ENCODE results near the gene SHMT2. TPM values are rescaled to one million over a fixed set of nuclear protein-coding genes. Genes with fewer than 3 reads are reported as not detected.
A peak's percentile ranks its signal among the peaks of the same experiment; 100 is the strongest.

Gene SHMT2
- polyA plus RNA-seq, 3 donors from 2014 or later: 43.1 to 50.8 (median 49.3) TPM

- no peak for DNase-seq
- peaks cover 8 to 10% of the 10 kb centered on the region in 2 donors for H3K4me1 Mint-ChIP-seq
- H3K36me3 Mint-ChIP-seq: peaks cover 0 to 3% (median 0%) of the 10 kb centered on the region in 3 donors
- no peak overlapping the region for H3K27ac Mint-ChIP-seq
- no peaks in the 10 kb centered on the region for H3K9me3 Mint-ChIP-seq
- peaks cover 0 to 6% (median 1%) of the 10 kb centered on the region in 3 donors for H3K27me3 Mint-ChIP-seq (ENCODE audit: low read depth in 3 of 3)
- no peak overlapping the region for H3K4me3 Mint-ChIP-seq
These were observed 38.1 kb upstream of the SHMT2 start for GRCh38 chr12:57191410-57191809.

DNA sequence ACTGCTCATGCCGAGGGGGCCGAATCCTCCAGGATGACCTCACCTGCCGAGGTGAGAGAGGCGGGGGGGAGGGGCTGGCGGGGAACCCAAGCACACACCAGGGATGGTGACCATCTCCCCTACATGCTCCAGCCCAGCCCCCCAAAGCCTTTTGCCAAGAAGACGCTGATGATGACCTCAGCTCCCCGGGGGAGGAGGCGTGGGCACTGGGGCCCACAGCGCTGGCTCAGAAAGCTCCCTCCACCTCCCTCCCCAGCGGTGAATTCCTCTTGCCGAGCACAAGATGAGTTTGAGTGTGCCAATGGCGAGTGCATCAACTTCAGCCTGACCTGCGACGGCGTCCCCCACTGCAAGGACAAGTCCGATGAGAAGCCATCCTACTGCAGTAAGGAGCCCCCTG is 36.6 kb upstream of the SHMT2 start:
- no peak overlapping the region for H3K4me3 Mint-ChIP-seq
- H3K27me3 Mint-ChIP-seq (ENCODE audit: low read depth in 3 of 3): peaks cover 0 to 6% (median 1%) of the 10 kb centered on the region in 3 donors
- no peak overlapping the region for H3K27ac Mint-ChIP-seq
- peaks cover 0 to 4% (median 0%) of the 10 kb centered on the region in 3 donors for H3K36me3 Mint-ChIP-seq
- H3K9me3 Mint-ChIP-seq: no peaks in the 10 kb centered on the region
- H3K4me1 Mint-ChIP-seq: peaks cover 10 to 11% of the 10 kb centered on the region in 2 donors
- no peak for DNase-seq

DNA sequence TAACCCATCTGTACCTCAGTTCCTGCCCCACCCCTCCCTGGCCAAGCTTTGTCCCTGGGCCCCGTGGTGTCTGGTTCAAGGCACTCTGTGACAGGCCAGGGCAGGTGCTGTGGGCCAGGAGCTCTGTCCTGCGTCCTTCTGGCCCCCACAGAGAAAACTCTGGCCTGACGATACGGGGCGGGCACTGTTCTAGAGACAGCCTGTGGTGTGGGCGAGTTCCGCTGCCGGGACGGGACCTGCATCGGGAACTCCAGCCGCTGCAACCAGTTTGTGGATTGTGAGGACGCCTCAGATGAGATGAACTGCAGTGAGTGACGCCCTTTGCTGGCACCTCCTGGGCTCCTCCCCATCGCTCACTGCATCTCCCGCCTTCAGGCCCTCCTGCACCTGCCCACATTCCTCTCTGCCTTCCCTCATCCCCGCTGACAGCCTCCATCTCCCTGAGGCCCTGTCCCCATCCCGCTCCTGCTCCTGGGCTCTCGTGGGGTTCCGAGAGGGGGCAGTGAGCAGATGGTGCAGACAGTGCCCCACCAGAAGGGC is 35.7 kb upstream of the SHMT2 start:
- Mint-ChIP-seq H3K4me3 (no peak overlapping the region), H3K9me3 (no peaks in the 10 kb centered on the region), H3K27me3 (ENCODE audit: low read depth in 3 of 3) (peaks cover 0 to 4% (median 1%) of the 10 kb centered on the region in 3 donors), H3K4me1 (peaks cover 10 to 11% of the 10 kb centered on the region in 2 donors), H3K27ac (no peak overlapping the region), H3K36me3 (peaks cover 0 to 4% (median 0%) of the 10 kb centered on the region in 3 donors)
- no peak for DNase-seq

DNA sequence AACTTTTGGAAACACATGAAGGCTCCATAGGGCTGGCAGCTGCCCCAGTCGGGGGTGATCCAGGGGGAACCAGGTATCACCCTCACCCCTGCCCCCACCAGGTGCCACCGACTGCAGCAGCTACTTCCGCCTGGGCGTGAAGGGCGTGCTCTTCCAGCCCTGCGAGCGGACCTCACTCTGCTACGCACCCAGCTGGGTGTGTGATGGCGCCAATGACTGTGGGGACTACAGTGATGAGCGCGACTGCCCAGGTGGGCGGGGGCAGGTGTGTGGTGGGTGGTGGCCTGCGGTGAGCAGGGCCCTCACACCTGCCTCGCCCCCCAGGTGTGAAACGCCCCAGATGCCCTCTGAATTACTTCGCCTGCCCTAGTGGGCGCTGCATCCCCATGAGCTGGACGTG is 35.3 kb upstream of the SHMT2 start:
- Mint-ChIP-seq H3K4me1 (peaks cover 10 to 11% of the 10 kb centered on the region in 2 donors), H3K36me3 (peaks cover 0 to 4% (median 0%) of the 10 kb centered on the region in 3 donors), H3K4me3 (no peak overlapping the region), H3K27ac (no peak overlapping the region), H3K9me3 (no peaks in the 10 kb centered on the region), H3K27me3 (ENCODE audit: low read depth in 3 of 3) (peaks cover 0 to 4% (median 1%) of the 10 kb centered on the region in 3 donors)
- DNase-seq: no peak

- peaks cover 10 to 11% of the 10 kb centered on the region in 2 donors for H3K4me1 Mint-ChIP-seq
- H3K27me3 Mint-ChIP-seq (ENCODE audit: low read depth in 3 of 3): peaks cover 0 to 4% (median 1%) of the 10 kb centered on the region in 3 donors
- H3K4me3 Mint-ChIP-seq: peak overlapping the region in 1 of 5 donors; percentile 57
- peaks cover 0 to 4% (median 0%) of the 10 kb centered on the region in 3 donors for H3K36me3 Mint-ChIP-seq
- DNase-seq: no peak
- no peak overlapping the region for H3K27ac Mint-ChIP-seq
- H3K9me3 Mint-ChIP-seq: no peaks in the 10 kb centered on the region
These were observed 34.3 kb upstream of the SHMT2 start for GRCh38 chr12:57195186-57195585.

DNA sequence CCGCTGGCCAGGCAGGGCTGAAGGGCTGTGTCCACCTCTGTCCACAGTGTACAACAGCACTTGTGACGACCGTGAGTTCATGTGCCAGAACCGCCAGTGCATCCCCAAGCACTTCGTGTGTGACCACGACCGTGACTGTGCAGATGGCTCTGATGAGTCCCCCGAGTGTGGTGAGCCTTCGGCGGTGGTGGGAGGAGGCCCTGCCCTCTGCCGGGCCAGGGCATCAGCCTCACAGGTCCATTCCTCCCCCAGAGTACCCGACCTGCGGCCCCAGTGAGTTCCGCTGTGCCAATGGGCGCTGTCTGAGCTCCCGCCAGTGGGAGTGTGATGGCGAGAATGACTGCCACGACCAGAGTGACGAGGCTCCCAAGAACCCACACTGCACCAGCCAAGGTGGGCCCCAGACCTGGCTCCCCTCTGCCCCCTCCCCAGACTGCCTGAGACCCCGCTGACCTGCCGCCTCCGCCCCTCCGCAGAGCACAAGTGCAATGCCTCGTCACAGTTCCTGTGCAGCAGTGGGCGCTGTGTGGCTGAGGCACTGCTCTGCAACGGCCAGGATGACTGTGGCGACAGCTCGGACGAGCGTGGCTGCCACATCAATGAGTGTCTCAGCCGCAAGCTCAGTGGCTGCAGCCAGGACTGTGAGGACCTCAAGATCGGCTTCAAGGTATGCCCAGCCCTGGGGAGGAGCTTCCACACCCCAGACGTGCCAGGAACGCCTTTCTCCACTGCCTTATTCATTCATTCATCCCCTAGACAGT is 33.7 kb upstream of the SHMT2 start:
- no peaks in the 10 kb centered on the region for H3K9me3 Mint-ChIP-seq
- peaks cover 0 to 4% (median 0%) of the 10 kb centered on the region in 3 donors for H3K36me3 Mint-ChIP-seq
- H3K27me3 Mint-ChIP-seq (ENCODE audit: low read depth in 3 of 3): peaks cover 0 to 4% (median 1%) of the 10 kb centered on the region in 3 donors
- no peak overlapping the region for H3K27ac Mint-ChIP-seq
- peak; percentile 45 to 47 (median 45) for DNase-seq
- H3K4me3 Mint-ChIP-seq: peak overlapping the region; percentile 24 to 63 (median 50)
- H3K4me1 Mint-ChIP-seq: peaks cover 10 to 11% of the 10 kb centered on the region in 2 donors

GRCh38 chr12:57196439-57196838 is 33.1 kb upstream of the SHMT2 start:
- no peak overlapping the region for H3K27ac Mint-ChIP-seq
- peaks cover 10 to 11% of the 10 kb centered on the region in 2 donors for H3K4me1 Mint-ChIP-seq
- H3K36me3 Mint-ChIP-seq: peaks cover 0 to 4% (median 0%) of the 10 kb centered on the region in 3 donors
- peak overlapping the region in 2 of 5 donors; percentile 50 to 63 for H3K4me3 Mint-ChIP-seq
- DNase-seq: no peak
- H3K9me3 Mint-ChIP-seq: no peaks in the 10 kb centered on the region
- H3K27me3 Mint-ChIP-seq (ENCODE audit: low read depth in 3 of 3): peaks cover 1 to 4% (median 2%) of the 10 kb centered on the region in 3 donors

- Mint-ChIP-seq H3K4me1 (peaks cover 10 to 11% of the 10 kb centered on the region in 2 donors), H3K27me3 (ENCODE audit: low read depth in 3 of 3) (peaks cover 1 to 4% (median 2%) of the 10 kb centered on the region in 3 donors), H3K4me3 (no peak overlapping the region), H3K27ac (no peak overlapping the region), H3K9me3 (no peaks in the 10 kb centered on the region), H3K36me3 (peaks cover 0 to 4% (median 0%) of the 10 kb centered on the region in 3 donors)
- DNase-seq: no peak
These were observed 32.6 kb upstream of the SHMT2 start for GRCh38 chr12:57196956-57197355.

- Mint-ChIP-seq H3K4me1 (peaks cover 10 to 11% of the 10 kb centered on the region in 2 donors), H3K27me3 (ENCODE audit: low read depth in 3 of 3) (peaks cover 1 to 6% (median 3%) of the 10 kb centered on the region in 3 donors), H3K27ac (no peak overlapping the region), H3K9me3 (no peaks in the 10 kb centered on the region), H3K36me3 (peaks cover 0 to 4% (median 0%) of the 10 kb centered on the region in 3 donors), H3K4me3 (no peak overlapping the region)
- DNase-seq: no peak
These were observed 31.2 kb upstream of the SHMT2 start for GRCh38 chr12:57198329-57198728.

GRCh38 chr12:57199191-57199590 is 30.3 kb upstream of the SHMT2 start:
- H3K4me1 Mint-ChIP-seq: peaks cover 10 to 11% of the 10 kb centered on the region in 2 donors
- H3K27me3 Mint-ChIP-seq (ENCODE audit: low read depth in 3 of 3): peaks cover 1 to 6% (median 3%) of the 10 kb centered on the region in 3 donors
- no peaks in the 10 kb centered on the region for H3K9me3 Mint-ChIP-seq
- H3K4me3 Mint-ChIP-seq: no peak overlapping the region
- peaks cover 0 to 4% (median 0%) of the 10 kb centered on the region in 3 donors for H3K36me3 Mint-ChIP-seq
- H3K27ac Mint-ChIP-seq: no peak overlapping the region
- DNase-seq: no peak

GRCh38 chr12:57200497-57200896 is 29.0 kb upstream of the SHMT2 start:
- no peak overlapping the region for H3K4me3 Mint-ChIP-seq

DNA sequence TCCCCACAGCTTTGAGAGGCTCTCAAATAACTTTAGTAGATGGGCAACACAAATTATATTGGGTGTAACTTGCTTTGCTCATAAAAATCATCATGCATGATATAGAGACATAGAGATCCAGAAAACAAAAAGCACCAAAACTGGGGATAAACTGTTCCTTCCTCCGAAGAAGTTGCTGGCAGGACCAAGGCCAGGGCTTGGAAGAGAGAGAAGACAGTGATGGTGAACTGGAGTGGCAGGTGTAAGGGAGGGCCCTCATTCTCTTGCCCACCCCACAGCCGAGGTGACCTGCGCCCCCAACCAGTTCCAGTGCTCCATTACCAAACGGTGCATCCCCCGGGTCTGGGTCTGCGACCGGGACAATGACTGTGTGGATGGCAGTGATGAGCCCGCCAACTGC is 28.3 kb upstream of the SHMT2 start:
- peaks cover 0 to 3% (median 0%) of the 10 kb centered on the region in 3 donors for H3K36me3 Mint-ChIP-seq
- no peak for DNase-seq
- H3K27ac Mint-ChIP-seq: no peak overlapping the region
- no peaks in the 10 kb centered on the region for H3K9me3 Mint-ChIP-seq
- H3K4me3 Mint-ChIP-seq: no peak overlapping the region
- H3K27me3 Mint-ChIP-seq (ENCODE audit: low read depth in 3 of 3): peaks cover 0 to 6% (median 2%) of the 10 kb centered on the region in 3 donors
- H3K4me1 Mint-ChIP-seq: peaks cover 3 to 4% of the 10 kb centered on the region in 2 donors

More at GRCh38 chr12:57200497-57200896, 29.0 kb upstream of the SHMT2 start:
- Mint-ChIP-seq H3K27ac (no peak overlapping the region), H3K9me3 (no peaks in the 10 kb centered on the region), H3K27me3 (ENCODE audit: low read depth in 3 of 3) (peaks cover 0 to 6% (median 2%) of the 10 kb centered on the region in 3 donors), H3K4me1 (peaks cover 10 to 11% of the 10 kb centered on the region in 2 donors), H3K36me3 (peaks cover 0 to 4% (median 0%) of the 10 kb centered on the region in 3 donors)
- DNase-seq: no peak

DNA sequence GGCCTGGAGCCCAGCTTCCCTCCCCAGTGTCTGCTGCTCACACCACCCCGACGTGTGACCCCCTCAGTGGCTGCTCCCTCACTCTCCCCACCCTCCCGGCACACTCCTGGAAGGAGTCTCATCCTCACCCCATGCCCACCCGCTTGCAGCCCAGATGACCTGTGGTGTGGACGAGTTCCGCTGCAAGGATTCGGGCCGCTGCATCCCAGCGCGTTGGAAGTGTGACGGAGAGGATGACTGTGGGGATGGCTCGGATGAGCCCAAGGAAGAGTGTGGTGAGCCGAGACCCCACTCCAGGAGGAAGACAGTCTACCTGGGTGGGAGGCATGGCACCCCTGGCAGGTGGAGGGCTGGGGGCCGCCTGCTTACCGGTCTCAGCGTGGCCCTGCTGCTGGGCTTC is 27.9 kb upstream of the SHMT2 start:
- Mint-ChIP-seq H3K4me1 (no peaks in the 10 kb centered on the region), H3K4me3 (no peak overlapping the region), H3K27me3 (ENCODE audit: low read depth in 3 of 3) (peaks cover 0 to 6% (median 2%) of the 10 kb centered on the region in 3 donors), H3K27ac (no peak overlapping the region), H3K36me3 (no peaks in the 10 kb centered on the region), H3K9me3 (no peaks in the 10 kb centered on the region)
- no peak for DNase-seq

DNA sequence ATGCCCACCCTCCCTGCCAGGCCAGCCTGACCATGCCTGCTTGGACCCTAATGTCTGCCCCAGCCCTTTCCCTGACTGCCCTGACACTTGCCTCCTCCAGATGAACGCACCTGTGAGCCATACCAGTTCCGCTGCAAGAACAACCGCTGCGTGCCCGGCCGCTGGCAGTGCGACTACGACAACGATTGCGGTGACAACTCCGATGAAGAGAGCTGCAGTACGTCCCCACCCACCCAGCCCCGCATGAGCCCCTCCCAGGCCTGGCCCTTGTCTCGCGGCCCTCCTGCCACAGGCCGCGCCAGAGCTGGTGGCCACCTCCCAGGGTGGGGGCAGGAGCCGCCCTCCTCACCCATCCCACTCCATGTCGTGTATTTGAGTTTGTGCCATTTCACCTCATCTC is 27.2 kb upstream of the SHMT2 start:
- DNase-seq: no peak
- H3K27ac Mint-ChIP-seq: no peak overlapping the region
- no peaks in the 10 kb centered on the region for H3K9me3 Mint-ChIP-seq
- H3K4me3 Mint-ChIP-seq: no peak overlapping the region
- peaks cover 0 to 6% (median 2%) of the 10 kb centered on the region in 3 donors for H3K27me3 Mint-ChIP-seq (ENCODE audit: low read depth in 3 of 3)
- no peaks in the 10 kb centered on the region for H3K4me1 Mint-ChIP-seq
- H3K36me3 Mint-ChIP-seq: no peaks in the 10 kb centered on the region

All from immature natural killer cell (primary cell).